Cortex of kidney (tissue), 1 donor: ENCODE measurements around the gene BANP.
"Not testable (repeated sequence)": the region's sequence is repeated elsewhere in the genome, so short reads cannot be mapped to it uniquely, and the experiment has no call there.

ENCODE experiments used
- DNase-seq: peaks from one replicate; lab custom pipeline; 2025; lab: John Stamatoyannopoulos, UW

Gene BANP

GRCh38 chr16:88050952-88051660, 99.9 kb downstream of the BANP start:
- DNase-seq, result no peak

- no peak for DNase-seq
Observed at GRCh38 chr16:88052661-88053060, 101.4 kb downstream of the BANP start.

GRCh38 chr16:88053479-88053878, 102.2 kb downstream of the BANP start:
- not testable (repeated sequence) for DNase-seq

GRCh38 chr16:88055356-88055755, 104.1 kb downstream of the BANP start:
- DNase-seq, result no peak

GRCh38 chr16:88056212-88056611, 105.0 kb downstream of the BANP start:
- DNase-seq, result no peak

- DNase-seq, result no peak
Observed at GRCh38 chr16:88057656-88058055, 106.4 kb downstream of the BANP start.

- no peak for DNase-seq
Observed at GRCh38 chr16:88058136-88058535, 106.9 kb downstream of the BANP start.

GRCh38 chr16:88058817-88059216, 107.6 kb downstream of the BANP start:
- no peak for DNase-seq

GRCh38 chr16:88059701-88060386, 108.6 kb downstream of the BANP start:
- DNase-seq, result no peak

- DNase-seq, result no peak
Observed at GRCh38 chr16:88060524-88061219, 109.4 kb downstream of the BANP start.

- DNase-seq, result no peak
Observed at GRCh38 chr16:88061346-88062110, 110.3 kb downstream of the BANP start.

GRCh38 chr16:88062341-88063210, 111.3 kb downstream of the BANP start:
- no peak for DNase-seq

GRCh38 chr16:88063211-88063773, 112.1 kb downstream of the BANP start:
- DNase-seq, result no peak

GRCh38 chr16:88064011-88064888, 113.0 kb downstream of the BANP start:
- DNase-seq, result no peak

- no peak for DNase-seq
Observed at GRCh38 chr16:88064889-88065746, 113.9 kb downstream of the BANP start.

GRCh38 chr16:88065747-88066142, 114.5 kb downstream of the BANP start:
- no peak for DNase-seq

- no peak for DNase-seq
Observed at GRCh38 chr16:88066234-88066633, 115.0 kb downstream of the BANP start.

- no peak for DNase-seq
Observed at GRCh38 chr16:88066680-88067529, 115.7 kb downstream of the BANP start.
